ENCODE data around the gene BLOC1S2. TPM values are rescaled to one million over a fixed set of nuclear protein-coding genes. Genes with fewer than 3 reads are reported as not detected.

The BLOC1S2 gene
- polyA plus RNA-seq (262 and 299 TPM in 2 replicates), polyA minus RNA-seq (97.6 and 117 TPM in 2 replicates)

- H3K36me3 ChIP-seq (ENCODE audit: insufficient read depth, low read length), result no peaks in the 10 kb centered on the region
- no peaks in the 10 kb centered on the region for H3K9me3 ChIP-seq (ENCODE audit: low read length)
- peak within 1 kb of the TSS; percentile 99 for H3K27ac ChIP-seq (ENCODE audit: low read length)
- TF ChIP-seq CTCF (IDR thresholded peaks at IDR 0.05; ENCODE audit: poor library complexity, severe bottlenecking) (no peak), EZH2 (IDR thresholded peaks at IDR 0.05; ENCODE audit: borderline replicate concordance, insufficient read depth, low read length, poor library complexity, severe bottlenecking) (no peak), EP300 (conservative IDR thresholded peaks at IDR 0.05; ENCODE audit: poor library complexity, severe bottlenecking) (peak; percentile 63), MXI1 (conservative IDR thresholded peaks at IDR 0.05; ENCODE audit: poor library complexity, severe bottlenecking) (peak; percentile 72), POLR2AphosphoS5 (IDR thresholded peaks at IDR 0.05) (peak; percentile 95), SMC3 (conservative IDR thresholded peaks at IDR 0.05; ENCODE audit: poor library complexity) (no peak), RAD21 (conservative IDR thresholded peaks at IDR 0.05) (no peak), TAF1 (IDR thresholded peaks at IDR 0.05; ENCODE audit: low read depth) (peak; percentile 94)
- TF ChIP-seq, protein P1, sequence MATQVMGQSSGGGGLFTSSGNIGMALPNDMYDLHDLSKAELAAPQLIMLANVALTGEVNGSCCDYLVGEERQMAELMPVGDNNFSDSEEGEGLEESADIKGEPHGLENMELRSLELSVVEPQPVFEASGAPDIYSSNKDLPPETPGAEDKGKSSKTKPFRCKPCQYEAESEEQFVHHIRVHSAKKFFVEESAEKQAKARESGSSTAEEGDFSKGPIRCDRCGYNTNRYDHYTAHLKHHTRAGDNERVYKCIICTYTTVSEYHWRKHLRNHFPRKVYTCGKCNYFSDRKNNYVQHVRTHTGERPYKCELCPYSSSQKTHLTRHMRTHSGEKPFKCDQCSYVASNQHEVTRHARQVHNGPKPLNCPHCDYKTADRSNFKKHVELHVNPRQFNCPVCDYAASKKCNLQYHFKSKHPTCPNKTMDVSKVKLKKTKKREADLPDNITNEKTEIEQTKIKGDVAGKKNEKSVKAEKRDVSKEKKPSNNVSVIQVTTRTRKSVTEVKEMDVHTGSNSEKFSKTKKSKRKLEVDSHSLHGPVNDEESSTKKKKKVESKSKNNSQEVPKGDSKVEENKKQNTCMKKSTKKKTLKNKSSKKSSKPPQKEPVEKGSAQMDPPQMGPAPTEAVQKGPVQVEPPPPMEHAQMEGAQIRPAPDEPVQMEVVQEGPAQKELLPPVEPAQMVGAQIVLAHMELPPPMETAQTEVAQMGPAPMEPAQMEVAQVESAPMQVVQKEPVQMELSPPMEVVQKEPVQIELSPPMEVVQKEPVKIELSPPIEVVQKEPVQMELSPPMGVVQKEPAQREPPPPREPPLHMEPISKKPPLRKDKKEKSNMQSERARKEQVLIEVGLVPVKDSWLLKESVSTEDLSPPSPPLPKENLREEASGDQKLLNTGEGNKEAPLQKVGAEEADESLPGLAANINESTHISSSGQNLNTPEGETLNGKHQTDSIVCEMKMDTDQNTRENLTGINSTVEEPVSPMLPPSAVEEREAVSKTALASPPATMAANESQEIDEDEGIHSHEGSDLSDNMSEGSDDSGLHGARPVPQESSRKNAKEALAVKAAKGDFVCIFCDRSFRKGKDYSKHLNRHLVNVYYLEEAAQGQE (IDR thresholded peaks at IDR 0.05; ENCODE audit: borderline replicate concordance), result peak; percentile 93
- peak within 1 kb of the TSS; percentile 99 for H2AFZ ChIP-seq (ENCODE audit: low read depth, low read length)
- peak within 1 kb of the TSS; percentile 98 for H3K9ac ChIP-seq (ENCODE audit: low read length)
- no peaks in the 10 kb centered on the region for H3F3A ChIP-seq (ENCODE audit: insufficient read depth, low read length, poor library complexity, severe bottlenecking)
- peak within 1 kb of the TSS; percentile 91 for H3K4me3 ChIP-seq (ENCODE audit: low read length)
- H4K20me1 ChIP-seq (ENCODE audit: insufficient read depth), result no peaks in the 10 kb centered on the region
- H3K79me2 ChIP-seq (replicated peaks; ENCODE audit: insufficient read depth, low read length), result peaks cover 41% of the 10 kb centered on the region
- H3K9me2 ChIP-seq (ENCODE audit: insufficient read depth, low read length), result no peaks in the 10 kb centered on the region
- peak within 1 kb of the TSS; percentile 71 for H3K4me2 ChIP-seq (ENCODE audit: low read length)
- H3K27me3 ChIP-seq (ENCODE audit: insufficient read depth, low read depth, low read length), result no peaks in the 10 kb centered on the region
Measured at GRCh38 chr10:100286051-100287033, at the start of gene BLOC1S2. TSS of gene BLOC1S2 (minus strand) at chr10:100286680. CDS start at chr10:100286659, 21 bp downstream.

- H3K27me3 ChIP-seq (ENCODE audit: insufficient read depth, low read depth, low read length), result no peaks in the 10 kb centered on the region
- no peaks in the 10 kb centered on the region for H3F3A ChIP-seq (ENCODE audit: insufficient read depth, low read length, poor library complexity, severe bottlenecking)
- H3K9ac ChIP-seq (ENCODE audit: low read length), result no peak overlapping the region
- no peak overlapping the region for H3K4me2 ChIP-seq (ENCODE audit: low read length)
- H3K9me2 ChIP-seq (ENCODE audit: insufficient read depth, low read length), result no peaks in the 10 kb centered on the region
- H3K9me3 ChIP-seq (ENCODE audit: low read length), result no peaks in the 10 kb centered on the region
- no peaks in the 10 kb centered on the region for H4K20me1 ChIP-seq (ENCODE audit: insufficient read depth)
- no peak overlapping the region for H3K27ac ChIP-seq (ENCODE audit: low read length)
- H2AFZ ChIP-seq (ENCODE audit: low read depth, low read length), result no peak overlapping the region
- no peaks in the 10 kb centered on the region for H3K36me3 ChIP-seq (ENCODE audit: insufficient read depth, low read length)
- no peaks in the 10 kb centered on the region for H3K79me2 ChIP-seq (replicated peaks; ENCODE audit: insufficient read depth, low read length)
- H3K4me3 ChIP-seq (ENCODE audit: low read length), result no peak overlapping the region
- TF ChIP-seq RAD21 (conservative IDR thresholded peaks at IDR 0.05), result no peak
- no peak for TF ChIP-seq EP300 (conservative IDR thresholded peaks at IDR 0.05; ENCODE audit: poor library complexity, severe bottlenecking)
- no peak for TF ChIP-seq MXI1 (conservative IDR thresholded peaks at IDR 0.05; ENCODE audit: poor library complexity, severe bottlenecking)
- no peak for TF ChIP-seq SMC3 (conservative IDR thresholded peaks at IDR 0.05; ENCODE audit: poor library complexity)
- TF ChIP-seq CTCF (IDR thresholded peaks at IDR 0.05; ENCODE audit: poor library complexity, severe bottlenecking), result no peak
- no peak for TF ChIP-seq POLR2AphosphoS5 (IDR thresholded peaks at IDR 0.05)
Measured at GRCh38 chr10:100334762-100335161, 48.3 kb upstream of the BLOC1S2 start.

All from neural cell (in vitro differentiated cells).